Medulla oblongata (tissue), 1 donor: Measurements from ENCODE around the gene PPP1R12A.
A peak's percentile ranks its signal among the peaks of the same experiment; 100 is the strongest.

Source experiments
- DNase-seq: peaks from one replicate; pipeline ENCODE4 v3.0.0-alpha.2; 2015; ENCODE audit errors: extremely low spot score

The PPP1R12A gene

GRCh38 chr12:79935624-79936345 is 888 bp upstream of the PPP1R12A start:
- peak; percentile 48 for DNase-seq

- DNase-seq, result no peak
Observed at GRCh38 chr12:79934281-79935020, 446 bp downstream of the PPP1R12A start.

GRCh38 chr12:79933532-79934264 is 1.2 kb downstream of the PPP1R12A start:
- DNase-seq, result peak; percentile 65

- no peak for DNase-seq
Observed at GRCh38 chr12:79933043-79933442, 1.9 kb downstream of the PPP1R12A start.

- DNase-seq, result no peak
Observed at GRCh38 chr12:79932357-79932756, 2.5 kb downstream of the PPP1R12A start.

- DNase-seq, result no peak
Observed at GRCh38 chr12:79929065-79929464, 5.8 kb downstream of the PPP1R12A start.

GRCh38 chr12:79927772-79928474 is 7.0 kb downstream of the PPP1R12A start:
- no peak for DNase-seq

- DNase-seq, result no peak
Observed at GRCh38 chr12:79926951-79927350, 7.9 kb downstream of the PPP1R12A start.

GRCh38 chr12:79925492-79925891 is 9.4 kb downstream of the PPP1R12A start:
- DNase-seq, result no peak

- no peak for DNase-seq
Observed at GRCh38 chr12:79921786-79922185, 13.1 kb downstream of the PPP1R12A start.

- no peak for DNase-seq
Observed at GRCh38 chr12:79920421-79921238, 14.3 kb downstream of the PPP1R12A start.

- no peak for DNase-seq
Observed at GRCh38 chr12:79919762-79920161, 15.1 kb downstream of the PPP1R12A start.

GRCh38 chr12:79916826-79917225 is 18.1 kb downstream of the PPP1R12A start:
- DNase-seq, result no peak

- DNase-seq, result no peak
Observed at GRCh38 chr12:79911889-79912656, 22.8 kb downstream of the PPP1R12A start.

- DNase-seq, result no peak
Observed at GRCh38 chr12:79908366-79908765, 26.5 kb downstream of the PPP1R12A start.

- no peak for DNase-seq
Observed at GRCh38 chr12:79901506-79901905, 33.4 kb downstream of the PPP1R12A start.

GRCh38 chr12:79900951-79901350 is 33.9 kb downstream of the PPP1R12A start:
- DNase-seq, result no peak

- no peak for DNase-seq
Observed at GRCh38 chr12:79900199-79900598, 34.7 kb downstream of the PPP1R12A start.

- no peak for DNase-seq
Observed at GRCh38 chr12:79897617-79898016, 37.3 kb downstream of the PPP1R12A start.

- no peak for DNase-seq
Observed at GRCh38 chr12:79895804-79896203, 39.1 kb downstream of the PPP1R12A start.
